ENCODE results near the gene AGPAT2.

AGPAT2 gene

DNA sequence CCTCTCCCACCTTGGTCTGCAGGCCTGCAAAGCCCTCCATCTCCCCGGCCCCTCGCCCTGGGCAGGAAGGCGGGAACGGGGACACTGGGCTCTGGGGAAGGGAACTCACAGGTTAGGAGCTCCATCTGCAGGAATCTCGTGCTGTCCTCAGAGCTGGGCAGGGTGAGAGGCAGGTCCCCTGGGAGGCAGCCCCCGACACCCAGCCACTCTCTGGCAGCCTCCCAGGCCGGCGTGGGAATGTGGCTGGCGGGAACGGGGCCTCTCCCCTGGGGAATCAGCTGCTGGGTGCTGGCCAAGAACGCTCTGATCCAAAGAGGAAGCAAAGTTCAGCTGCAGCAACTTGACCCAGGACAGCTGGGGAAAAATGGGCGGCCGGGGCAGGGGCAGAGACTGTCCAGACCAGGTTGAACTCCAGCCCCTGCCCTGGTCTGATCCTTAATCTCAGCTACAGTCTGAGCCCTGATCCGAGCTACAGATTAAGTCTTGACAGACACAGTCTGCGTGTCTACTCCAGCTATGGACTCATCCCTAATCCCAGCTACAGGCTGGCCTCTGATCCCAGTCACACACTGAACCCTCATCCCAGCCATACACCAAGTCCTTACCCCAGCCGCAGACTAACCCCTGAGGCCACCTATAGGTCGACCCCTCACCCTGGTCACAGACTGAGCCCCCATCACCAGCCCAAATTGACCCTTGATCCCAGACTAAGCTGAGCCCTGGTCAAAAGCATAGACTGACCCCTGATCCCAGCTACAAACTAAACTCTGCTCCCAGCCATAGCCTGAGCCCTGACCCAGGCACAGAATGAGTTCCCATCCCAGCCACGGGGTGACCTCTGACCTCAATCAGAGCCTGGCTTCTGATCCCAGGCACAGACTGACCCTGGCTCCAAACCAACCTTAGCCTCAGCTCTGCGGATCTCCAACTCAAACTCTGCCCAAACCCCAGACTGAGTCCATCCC is 61.9 kb downstream of the AGPAT2 start:
- intact Hi-C loops (cut with DNase I): no loop called here
- peak in 41 of 42 donors; percentile 28 to 84 (median 65) for DNase-seq

- intact Hi-C loops (cut with DNase I): loop anchor here (5.0 kb wide), 1 partner anchor 72 kb away; no protein-coding TSS in a partner anchor
- DNase-seq: no peak
Measured at GRCh38 chr9:136624184-136624951, 62.9 kb downstream of the AGPAT2 start.

DNA sequence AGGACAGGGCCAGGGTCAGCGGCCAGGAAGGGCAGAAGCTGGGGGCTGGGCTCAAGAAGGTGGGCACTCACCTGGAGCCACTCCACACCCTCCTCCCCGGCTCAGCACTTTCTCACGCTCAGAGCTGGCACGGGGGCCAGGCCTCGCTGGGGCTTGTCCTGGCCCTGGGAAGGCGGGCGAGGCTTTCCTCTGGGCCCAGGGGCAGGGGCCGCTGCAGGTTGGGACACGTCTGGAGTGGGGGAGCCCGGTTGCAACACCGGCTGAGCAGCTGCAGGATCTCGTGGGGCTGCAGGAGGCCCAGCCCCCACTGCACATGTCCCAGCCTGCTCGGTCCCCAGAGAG is 63.4 kb downstream of the AGPAT2 start:
- intact Hi-C loops (cut with DNase I): loop anchor here (5.0 kb wide), 1 partner anchor 72 kb away; no protein-coding TSS in a partner anchor
- no peak for DNase-seq
